Spleen (tissue), 7 donors: ENCODE results near the gene FADS1.

Experiments used
- POLR2A ChIP-seq, 3 donors: fragments of 450-650 bp; IDR thresholded peaks; one replicate each; pipeline ENCODE4 v1.5.1; 2017; ENCODE audit warnings: antibody characterized with exemption in 3 of 3, mild to moderate bottlenecking in 1 of 3
- POLR2AphosphoS5 ChIP-seq, 3 donors: sonication (generic); formaldehyde crosslinking; IDR thresholded peaks; one replicate each; pipeline ENCODE4 v1.5.1; 2017; ENCODE audit warnings: antibody characterized with exemption in 3 of 3
- TF ChIP-seq, protein P1 (sequence below), 11 experiments: fragments of 200-600 bp in 7 of 11; fragments of 450-650 bp in 4 of 11; sonication (generic) in 4 of 11; IDR thresholded peaks in 8 of 11; conservative IDR thresholded peaks in 3 of 11; 1 replicate in 7 of 11; 2 replicates in 4 of 11; pipeline versions ENCODE4 v1.4.0 to v1.8.0; 2016 to 2021; ENCODE audit warnings: antibody characterized with exemption in 11 of 11, inconsistent platforms in 4 of 11, mild to moderate bottlenecking in 1 of 11
- donor health status: DM: no; HTN: no; CAD: no; lungs with moderate emphysema.
- donor health status: DM: no; HTN: no; CAD: no.
- donor health status: DM: no; HTN: no; CAD: no.

- TF ChIP-seq, protein P1, sequence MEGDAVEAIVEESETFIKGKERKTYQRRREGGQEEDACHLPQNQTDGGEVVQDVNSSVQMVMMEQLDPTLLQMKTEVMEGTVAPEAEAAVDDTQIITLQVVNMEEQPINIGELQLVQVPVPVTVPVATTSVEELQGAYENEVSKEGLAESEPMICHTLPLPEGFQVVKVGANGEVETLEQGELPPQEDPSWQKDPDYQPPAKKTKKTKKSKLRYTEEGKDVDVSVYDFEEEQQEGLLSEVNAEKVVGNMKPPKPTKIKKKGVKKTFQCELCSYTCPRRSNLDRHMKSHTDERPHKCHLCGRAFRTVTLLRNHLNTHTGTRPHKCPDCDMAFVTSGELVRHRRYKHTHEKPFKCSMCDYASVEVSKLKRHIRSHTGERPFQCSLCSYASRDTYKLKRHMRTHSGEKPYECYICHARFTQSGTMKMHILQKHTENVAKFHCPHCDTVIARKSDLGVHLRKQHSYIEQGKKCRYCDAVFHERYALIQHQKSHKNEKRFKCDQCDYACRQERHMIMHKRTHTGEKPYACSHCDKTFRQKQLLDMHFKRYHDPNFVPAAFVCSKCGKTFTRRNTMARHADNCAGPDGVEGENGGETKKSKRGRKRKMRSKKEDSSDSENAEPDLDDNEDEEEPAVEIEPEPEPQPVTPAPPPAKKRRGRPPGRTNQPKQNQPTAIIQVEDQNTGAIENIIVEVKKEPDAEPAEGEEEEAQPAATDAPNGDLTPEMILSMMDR (IDR thresholded peaks at IDR 0.05 in 8 of 11, conservative IDR thresholded peaks at IDR 0.05 in 3 of 11): no peak
- no peak for TF ChIP-seq POLR2AphosphoS5 (IDR thresholded peaks at IDR 0.05)
- TF ChIP-seq POLR2A (IDR thresholded peaks at IDR 0.05): no peak
Measured at GRCh38 chr11:61840371-61840770, 23.6 kb upstream of the FADS1 start.
